GM21515 (cell line): ENCODE results near the gene LRMDA.
"Not testable (repeated sequence)": the region's sequence is repeated elsewhere in the genome, so short reads cannot be mapped to it uniquely, and the experiment has no call there.

Experiments used
- ATAC-seq: cut with Tn5 transposase; IDR thresholded peaks from one replicate; pipeline ENCODE4 v1.9.1; 2021; ENCODE audit not compliant: unreplicated experiment

Gene LRMDA

GRCh38 chr10:76126607-76127527 is 695.4 kb downstream of the LRMDA start:
- ATAC-seq: no peak

- no peak for ATAC-seq
Observed at GRCh38 chr10:76127984-76128589, 696.7 kb downstream of the LRMDA start.

- no peak for ATAC-seq
Observed at GRCh38 chr10:76129213-76129612, 697.8 kb downstream of the LRMDA start.

- no peak for ATAC-seq
Observed at GRCh38 chr10:76130892-76131291, 699.5 kb downstream of the LRMDA start.

- ATAC-seq: no peak
Observed at GRCh38 chr10:76133597-76134255, 702.3 kb downstream of the LRMDA start.

- ATAC-seq: no peak
Observed at GRCh38 chr10:76136961-76137360, 705.5 kb downstream of the LRMDA start.

- no peak for ATAC-seq
Observed at GRCh38 chr10:76138286-76138685, 706.9 kb downstream of the LRMDA start.

- no peak for ATAC-seq
Observed at GRCh38 chr10:76138906-76139305, 707.5 kb downstream of the LRMDA start.

- no peak for ATAC-seq
Observed at GRCh38 chr10:76139431-76139830, 708.0 kb downstream of the LRMDA start.

- no peak for ATAC-seq
Observed at GRCh38 chr10:76141376-76141775, 710.0 kb downstream of the LRMDA start.

GRCh38 chr10:76148217-76148616 is 716.8 kb downstream of the LRMDA start:
- not testable (repeated sequence) for ATAC-seq

- ATAC-seq: no peak
Observed at GRCh38 chr10:76149182-76149581, 717.8 kb downstream of the LRMDA start.

GRCh38 chr10:76149602-76150138 is 718.2 kb downstream of the LRMDA start:
- no peak for ATAC-seq

GRCh38 chr10:76150139-76150875 is 718.9 kb downstream of the LRMDA start:
- no peak for ATAC-seq

GRCh38 chr10:76150876-76151288 is 719.5 kb downstream of the LRMDA start:
- ATAC-seq: no peak

- no peak for ATAC-seq
Observed at GRCh38 chr10:76152186-76152585, 720.8 kb downstream of the LRMDA start.

- no peak for ATAC-seq
Observed at GRCh38 chr10:76155961-76156360, 724.5 kb downstream of the LRMDA start.

GRCh38 chr10:76160446-76161300 is 729.2 kb downstream of the LRMDA start:
- ATAC-seq: no peak

GRCh38 chr10:76161301-76161582 is 729.8 kb downstream of the LRMDA start:
- no peak for ATAC-seq

GRCh38 chr10:76168437-76168836 is 737.0 kb downstream of the LRMDA start:
- no peak for ATAC-seq
